ENCODE results near the gene KCNQ4. TPM values are rescaled to one million over a fixed set of nuclear protein-coding genes. Genes with fewer than 3 reads are reported as not detected.

The KCNQ4 gene
- total RNA-seq, 1 experiment from 2014 or later: 1.4 TPM

DNA sequence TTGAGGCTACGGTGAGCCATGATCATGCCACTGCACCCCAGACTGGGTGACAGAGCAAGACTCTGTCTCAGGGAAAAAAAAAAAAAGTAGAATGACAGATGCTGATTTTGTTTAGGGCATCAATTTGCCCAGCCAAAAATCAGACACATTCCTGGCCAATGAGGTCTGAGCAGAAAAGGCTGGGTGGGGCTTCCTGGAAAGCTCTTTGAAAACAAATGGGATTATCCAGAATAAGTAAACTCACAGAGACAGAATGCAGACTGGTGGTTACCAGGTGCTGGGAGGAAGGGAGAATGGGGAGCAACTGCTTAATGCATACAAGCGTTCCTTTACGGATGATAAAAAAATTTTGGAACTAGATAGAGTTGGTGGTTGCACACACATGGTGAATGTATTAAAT, 88.7 kb downstream of the KCNQ4 start:
- Mint-ChIP-seq H3K27me3 (ENCODE audit: low read depth) (peaks cover 9% of the 10 kb centered on the region), H3K36me3 (ENCODE audit: insufficient read depth in 1 of 3, low read depth in 3 of 3) (peaks cover 0 to 8% (median 0%) of the 10 kb centered on the region in 3 experiments; a peak in 3 of 7 replicates), H3K4me3 (no peak overlapping the region), H3K9me3 (peaks cover 13 to 14% of the 10 kb centered on the region in 2 experiments; a peak in 4 of 5 replicates), H3K27ac (no peak overlapping the region; a peak in 1 of 7 replicates), H3K4me1 (peaks cover 0 to 3% of the 10 kb centered on the region in 2 experiments; a peak in 3 of 4 replicates)
- Histone ChIP-seq H3K23me2 (ENCODE audit: insufficient read length, low read depth, low read length, poor library complexity, severe bottlenecking) (no peaks in the 10 kb centered on the region), H3K56ac (ENCODE audit: insufficient read length, low read depth, low read length) (no peak overlapping the region), H3K79me1 (ENCODE audit: insufficient read depth, low read depth, low read length, poor library complexity, severe bottlenecking) (no peaks in the 10 kb centered on the region), H3K4ac (ENCODE audit: low read depth, low read length) (no peak overlapping the region), H3K4me2 (ENCODE audit: insufficient read depth, insufficient read length, low read length) (no peak overlapping the region), H2BK12ac (ENCODE audit: insufficient read length, low read depth, low read length) (no peak overlapping the region), H4K8ac (replicated peaks; ENCODE audit: insufficient read length, low read depth, low read length) (no peak overlapping the region), H2BK15ac (ENCODE audit: low read depth, low read length) (no peak overlapping the region), H3K9me3 (ENCODE audit: control insufficient read depth, low read depth, low read length) (no peaks in the 10 kb centered on the region), H3K27ac (ENCODE audit: insufficient read length, low read depth, low read length) (no peak overlapping the region), H2BK5ac (ENCODE audit: insufficient read length, low read length) (no peak overlapping the region), H3K4me1 (ENCODE audit: insufficient read depth, low read length) (no peaks in the 10 kb centered on the region), H3K23ac (ENCODE audit: insufficient read length, low read depth, low read length) (no peak overlapping the region), H4K91ac (ENCODE audit: insufficient read length, low read depth, low read length) (no peak overlapping the region), H3K79me2 (ENCODE audit: insufficient read depth, low read length) (no peaks in the 10 kb centered on the region), H2AK5ac (ENCODE audit: insufficient read length, low read length) (no peak overlapping the region), H3K9ac (ENCODE audit: extremely low read depth, insufficient read length, low read length) (no peak overlapping the region), H2BK120ac (ENCODE audit: low read depth, low read length, poor library complexity, severe bottlenecking) (no peak overlapping the region), H4K5ac (ENCODE audit: insufficient read length, low read depth, low read length) (no peak overlapping the region), H2AFZ (ENCODE audit: low read length) (no peak overlapping the region), H3K27me3 (ENCODE audit: insufficient read depth, low read length) (no peaks in the 10 kb centered on the region), H4K20me1 (ENCODE audit: control insufficient read depth, insufficient read depth, insufficient read length) (no peaks in the 10 kb centered on the region), H3K14ac (ENCODE audit: insufficient read depth, low read length) (no peak overlapping the region), H2BK20ac (ENCODE audit: low read depth, low read length, poor library complexity, severe bottlenecking) (no peak overlapping the region), H3K18ac (ENCODE audit: insufficient read length, low read depth, low read length) (no peak overlapping the region), H3T11ph (ENCODE audit: low read length) (no peak overlapping the region)
- TF ChIP-seq, protein P1, sequence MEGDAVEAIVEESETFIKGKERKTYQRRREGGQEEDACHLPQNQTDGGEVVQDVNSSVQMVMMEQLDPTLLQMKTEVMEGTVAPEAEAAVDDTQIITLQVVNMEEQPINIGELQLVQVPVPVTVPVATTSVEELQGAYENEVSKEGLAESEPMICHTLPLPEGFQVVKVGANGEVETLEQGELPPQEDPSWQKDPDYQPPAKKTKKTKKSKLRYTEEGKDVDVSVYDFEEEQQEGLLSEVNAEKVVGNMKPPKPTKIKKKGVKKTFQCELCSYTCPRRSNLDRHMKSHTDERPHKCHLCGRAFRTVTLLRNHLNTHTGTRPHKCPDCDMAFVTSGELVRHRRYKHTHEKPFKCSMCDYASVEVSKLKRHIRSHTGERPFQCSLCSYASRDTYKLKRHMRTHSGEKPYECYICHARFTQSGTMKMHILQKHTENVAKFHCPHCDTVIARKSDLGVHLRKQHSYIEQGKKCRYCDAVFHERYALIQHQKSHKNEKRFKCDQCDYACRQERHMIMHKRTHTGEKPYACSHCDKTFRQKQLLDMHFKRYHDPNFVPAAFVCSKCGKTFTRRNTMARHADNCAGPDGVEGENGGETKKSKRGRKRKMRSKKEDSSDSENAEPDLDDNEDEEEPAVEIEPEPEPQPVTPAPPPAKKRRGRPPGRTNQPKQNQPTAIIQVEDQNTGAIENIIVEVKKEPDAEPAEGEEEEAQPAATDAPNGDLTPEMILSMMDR (conservative IDR thresholded peaks at IDR 0.05): no peak
- no CpG with 5 or more reads among the region's 3 CpGs for WGBS (ENCODE audit: extremely low coverage, insufficient read length, low lambda C conversion rate)
- no peak for DNase-seq
